Ishikawa (cell line): ENCODE results near the gene ARHGEF39.

Experiments used
- CEBPB ChIP-seq: IDR thresholded peaks from 2 replicates; pipeline ENCODE4 v1.6.1; 2012
- CREB1 ChIP-seq: IDR thresholded peaks from 2 replicates; pipeline ENCODE4 v1.6.1; 2012; ENCODE audit warnings: low read depth
- EGR1 ChIP-seq: IDR thresholded peaks from 2 replicates; pipeline ENCODE4 v1.6.1; 2012
- EP300 ChIP-seq: IDR thresholded peaks from 2 replicates; pipeline ENCODE4 v1.6.1; 2012; ENCODE audit warnings: borderline replicate concordance
- FOXM1 ChIP-seq: IDR thresholded peaks from 2 replicates; pipeline ENCODE4 v1.6.1; 2012; ENCODE audit warnings: low read depth, borderline replicate concordance
- MAX ChIP-seq: IDR thresholded peaks from 2 replicates; pipeline ENCODE4 v1.6.1; 2012
- NFIC ChIP-seq: IDR thresholded peaks from 2 replicates; pipeline ENCODE4 v1.6.1; 2012
- RAD21 ChIP-seq: IDR thresholded peaks from 2 replicates; pipeline ENCODE4 v1.6.1; 2012; ENCODE audit warnings: low read depth
- REST ChIP-seq: IDR thresholded peaks from 2 replicates; pipeline ENCODE4 v1.6.1; 2012; ENCODE audit warnings: low read depth, mild to moderate bottlenecking
- TAF1 ChIP-seq: IDR thresholded peaks from 2 replicates; pipeline ENCODE4 v1.6.1; 2012; ENCODE audit warnings: low read depth, mild to moderate bottlenecking
- TCF12 ChIP-seq: IDR thresholded peaks from 2 replicates; pipeline ENCODE4 v1.6.1; 2012; ENCODE audit warnings: low read depth
- TEAD4 ChIP-seq: IDR thresholded peaks from 2 replicates; pipeline ENCODE4 v1.6.1; 2012
- YY1 ChIP-seq: IDR thresholded peaks from 2 replicates; pipeline ENCODE4 v1.6.1; 2012; ENCODE audit warnings: low read depth
- ZBTB7A ChIP-seq: IDR thresholded peaks from 2 replicates; pipeline ENCODE4 v1.6.1; 2012; ENCODE audit warnings: low read depth
- TF ChIP-seq, protein P1 (sequence below): IDR thresholded peaks from 2 replicates; pipeline ENCODE4 v1.6.1; 2012

The ARHGEF39 gene

GRCh38 chr9:35690294-35690613 is 25.3 kb upstream of the ARHGEF39 start:
- no peak for TF ChIP-seq MAX

DNA sequence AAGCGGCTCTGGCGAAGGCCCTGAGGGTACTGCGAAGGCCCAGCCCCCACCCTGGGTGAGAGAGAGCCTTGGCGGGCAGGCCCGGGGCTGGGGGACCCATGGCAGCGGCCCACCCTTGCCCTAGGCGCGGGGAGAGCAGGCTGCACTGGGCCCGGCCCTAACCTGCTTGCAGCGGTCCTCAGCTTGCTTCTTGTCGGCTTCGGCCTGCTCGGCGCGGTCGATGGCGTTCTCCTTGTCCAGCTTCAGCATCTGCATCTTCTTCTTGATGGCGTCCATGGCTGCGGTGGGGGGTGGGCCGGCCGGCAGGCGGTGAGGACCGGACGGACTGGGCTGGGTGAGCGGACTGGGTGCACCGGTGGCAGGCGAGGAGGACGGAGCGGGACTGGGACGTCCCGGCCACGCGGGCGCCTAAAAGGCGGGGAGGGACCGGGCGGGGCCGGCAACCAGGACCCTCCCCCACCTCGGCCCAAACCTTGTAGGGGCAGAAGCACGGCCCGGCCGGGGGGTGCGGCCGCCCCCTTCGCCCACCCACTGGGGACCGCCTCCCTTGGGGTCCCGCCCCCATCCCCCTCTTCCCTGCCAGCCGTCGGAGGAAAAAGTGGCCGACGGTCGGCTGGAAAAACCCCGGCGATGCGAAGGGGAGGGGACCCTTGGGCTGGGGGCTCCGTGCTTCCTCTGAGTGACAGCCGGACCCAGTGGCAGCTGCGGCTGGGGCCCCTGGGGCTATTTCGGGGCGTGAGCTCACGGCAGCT is 24.7 kb upstream of the ARHGEF39 start, which contains the start of gene TPM2:
Gene TPM2 (minus strand): TSS at position 384 of the 752 bp plus-strand sequence. CDS start 108 bp downstream, at position 276.
- TF ChIP-seq, protein P1, sequence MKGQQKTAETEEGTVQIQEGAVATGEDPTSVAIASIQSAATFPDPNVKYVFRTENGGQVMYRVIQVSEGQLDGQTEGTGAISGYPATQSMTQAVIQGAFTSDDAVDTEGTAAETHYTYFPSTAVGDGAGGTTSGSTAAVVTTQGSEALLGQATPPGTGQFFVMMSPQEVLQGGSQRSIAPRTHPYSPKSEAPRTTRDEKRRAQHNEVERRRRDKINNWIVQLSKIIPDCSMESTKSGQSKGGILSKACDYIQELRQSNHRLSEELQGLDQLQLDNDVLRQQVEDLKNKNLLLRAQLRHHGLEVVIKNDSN = no peak
- TF ChIP-seq REST (no peak), RAD21 (no peak), YY1 (no peak), TAF1 (no peak), TCF12 (no peak), ZBTB7A (no peak; the same call in 1 of the 2 replicates), NFIC (no peak), MAX (no peak), FOXM1 (no peak)

GRCh38 chr9:35688558-35689541 is 23.9 kb upstream of the ARHGEF39 start:
- TF ChIP-seq REST (no peak), TEAD4 (no peak), EGR1 (peak; percentile 26; the same call in 1 of the 2 replicates)

DNA sequence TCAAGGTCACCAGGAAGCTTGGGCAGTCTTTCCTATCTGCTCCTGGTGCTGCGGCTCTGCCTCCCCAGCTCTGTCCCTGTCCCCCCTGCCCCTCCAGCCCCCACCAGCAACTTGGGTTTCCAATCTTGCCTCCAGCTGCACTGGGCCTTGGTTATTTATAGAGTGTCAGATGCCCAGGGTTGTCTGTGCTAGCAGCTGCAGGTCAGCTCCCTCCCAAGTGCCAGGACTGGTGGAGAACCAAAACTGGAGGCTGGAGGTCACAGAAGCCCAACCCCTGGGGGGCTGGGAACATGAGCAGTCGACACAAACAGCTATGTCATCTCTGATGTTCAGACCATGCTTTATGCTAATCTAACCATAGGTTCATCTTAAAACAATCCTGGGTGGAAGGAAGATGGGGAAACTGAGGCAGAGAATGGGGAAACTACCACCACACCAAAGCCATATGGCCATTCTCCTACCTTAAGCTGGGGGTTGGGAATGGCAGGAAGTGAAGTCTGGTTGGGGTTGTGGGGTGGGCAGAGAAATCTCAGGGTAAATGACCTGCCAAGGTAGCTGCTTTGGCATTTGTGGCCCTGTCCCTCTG is 23.1 kb upstream of the ARHGEF39 start:
- TF ChIP-seq CEBPB = no peak
- no peak for TF ChIP-seq CREB1
- no peak for TF ChIP-seq YY1
- TF ChIP-seq TEAD4 = no peak
- TF ChIP-seq, protein P1 = no peak
- TF ChIP-seq MAX = no peak
- no peak for TF ChIP-seq ZBTB7A
- TF ChIP-seq TAF1 = no peak
- no peak for TF ChIP-seq FOXM1
- no peak for TF ChIP-seq RAD21
- TF ChIP-seq EP300 = no peak
- no peak for TF ChIP-seq TCF12
- no peak for TF ChIP-seq REST
- no peak for TF ChIP-seq NFIC
- no peak for TF ChIP-seq EGR1
